Stimulated activated CD8-positive, alpha-beta memory T cell treated with anti-CD3 and anti-CD28 coated beads, Interleukin-7, amount 100 ng/mL, for 24 hours (primary cell): ENCODE measurements around the gene RIMS3.

ENCODE experiments used
- DNase-seq: peaks from one replicate; pipeline ENCODE4 v3.0.0-alpha.2; 2020; ENCODE audit warnings: low read depth

The RIMS3 gene

GRCh38 chr1:40691538-40692428 is 26.3 kb upstream of the RIMS3 start, which contains the start of gene NFYC:
Gene NFYC (plus strand): TSS chr1:40691704. CDS start chr1:40738844, 47,140 bp downstream.
- peak; percentile 90 for DNase-seq

- no peak for DNase-seq
These were observed 25.5 kb upstream of the RIMS3 start for GRCh38 chr1:40690771-40691537.

DNA sequence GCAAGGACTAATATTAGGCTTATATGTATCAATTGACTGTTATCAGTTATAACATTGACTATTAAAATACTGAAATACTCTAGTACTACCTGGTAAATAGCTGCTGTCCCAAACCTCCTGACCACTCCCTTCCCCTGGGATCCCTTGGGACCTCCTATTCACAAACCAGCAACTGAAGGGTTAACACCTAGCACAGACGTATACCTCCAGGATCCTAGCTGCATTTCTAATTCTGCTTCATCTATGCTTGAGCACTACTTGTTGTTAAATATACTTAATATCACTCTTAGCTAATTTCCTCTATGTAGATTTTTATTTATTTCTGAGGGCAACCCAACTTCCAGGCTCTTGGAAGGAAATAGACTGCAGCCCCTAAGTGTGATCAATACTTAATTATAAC is 24.3 kb upstream of the RIMS3 start:
- DNase-seq, result no peak

DNA sequence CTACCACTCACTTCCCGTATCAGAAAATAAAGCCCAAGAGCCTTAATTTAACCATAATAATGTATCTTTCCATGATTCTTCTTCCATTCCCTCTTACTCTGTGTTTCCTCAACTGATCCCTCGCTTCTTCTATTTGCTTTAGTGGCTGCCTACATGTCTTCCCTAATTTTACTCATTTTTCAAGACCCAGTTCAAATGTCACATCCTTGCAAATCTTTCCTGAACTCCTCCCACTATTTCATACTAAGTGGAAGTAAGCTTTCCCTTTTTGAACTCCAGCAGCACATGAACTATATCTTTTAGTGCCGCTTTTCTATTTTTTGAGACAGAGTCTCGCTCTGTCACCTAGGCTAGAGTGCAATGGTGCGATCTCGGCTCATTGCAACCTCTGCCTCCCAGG is 22.2 kb upstream of the RIMS3 start:
- no peak for DNase-seq

DNA sequence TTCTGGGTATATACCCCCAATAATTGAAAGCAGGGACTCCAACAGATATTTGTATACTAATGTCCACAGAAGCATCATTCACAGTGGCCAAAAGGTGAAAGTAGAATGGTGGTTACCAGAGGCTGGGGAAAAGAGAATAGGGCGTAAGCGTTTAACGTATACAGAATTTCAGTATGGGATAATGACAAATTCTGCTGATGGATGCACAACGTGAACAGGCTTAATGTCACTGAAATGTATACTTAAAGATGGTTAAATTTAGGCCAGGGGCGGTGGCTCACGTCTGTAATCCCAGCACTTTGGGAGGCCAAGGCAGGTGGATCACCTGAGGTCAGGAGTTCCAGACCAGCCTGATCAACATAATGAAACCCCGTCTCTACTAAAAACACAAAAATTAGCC is 21.6 kb upstream of the RIMS3 start:
- DNase-seq, result no peak

GRCh38 chr1:40684669-40685068 is 19.2 kb upstream of the RIMS3 start:
- DNase-seq, result no peak

- no peak for DNase-seq
These were observed 13.9 kb upstream of the RIMS3 start for GRCh38 chr1:40679165-40679953.

GRCh38 chr1:40676501-40676900 is 11.0 kb upstream of the RIMS3 start:
- no peak for DNase-seq

GRCh38 chr1:40673452-40673851 is 8.0 kb upstream of the RIMS3 start:
- DNase-seq, result no peak

DNA sequence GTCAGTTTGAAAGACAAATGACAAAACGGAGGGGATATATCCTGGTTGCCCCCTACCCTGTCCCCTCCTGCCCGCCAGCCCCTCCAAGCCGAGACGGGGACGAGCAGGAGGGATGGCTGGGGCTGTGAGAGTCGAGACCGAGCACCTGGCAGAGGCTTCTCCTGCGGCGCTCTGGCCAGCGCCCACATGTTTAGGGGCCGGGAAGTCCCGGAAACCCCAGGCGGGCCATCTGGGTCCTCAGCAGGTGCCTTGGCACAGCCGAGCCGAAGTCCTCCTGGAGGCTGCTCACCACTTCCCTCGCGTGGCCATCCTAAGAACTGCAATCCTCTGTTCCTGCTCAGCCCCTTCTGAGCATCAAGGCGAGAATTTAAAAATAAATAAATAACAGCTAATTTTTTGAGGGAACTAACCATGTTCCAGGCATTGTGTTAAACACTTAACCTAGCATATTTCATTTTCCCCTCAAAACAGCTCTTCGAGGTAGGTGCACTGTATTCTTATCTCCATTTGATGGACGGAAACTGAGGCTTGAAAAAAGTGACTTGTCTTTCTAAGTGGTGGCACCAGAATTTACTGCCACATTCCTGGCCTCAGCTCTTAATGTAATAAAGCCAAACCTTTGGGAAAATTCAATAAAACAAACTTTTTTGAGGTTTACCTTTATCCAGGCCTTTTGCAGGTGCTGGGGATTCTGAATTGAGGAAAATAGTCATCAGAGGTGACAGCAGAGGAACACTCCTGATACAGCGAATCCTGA is 3.5 kb upstream of the RIMS3 start:
- DNase-seq, result peak; percentile 74

DNA sequence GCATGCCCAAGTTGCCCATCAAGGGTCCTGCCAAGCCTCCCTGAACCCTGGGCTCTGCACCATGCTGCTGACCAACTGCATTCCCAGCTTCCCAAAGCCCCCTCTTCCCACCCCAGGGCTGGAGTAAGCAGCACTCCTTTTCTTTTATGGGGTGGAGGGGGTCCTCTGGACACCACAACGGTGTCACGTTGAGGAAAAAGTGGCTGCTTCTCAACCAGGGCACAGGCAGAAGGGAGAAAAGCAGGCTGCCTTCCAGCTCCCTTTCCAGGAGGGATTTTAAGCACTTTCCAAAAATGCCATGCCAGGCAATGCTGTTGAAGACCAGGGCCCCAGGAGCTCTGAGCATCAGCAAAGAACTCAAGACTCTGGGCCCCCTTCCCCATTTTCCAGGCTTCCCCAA is 691 bp downstream of the RIMS3 start:
- DNase-seq, result no peak

GRCh38 chr1:40664167-40664537 is 1.3 kb downstream of the RIMS3 start:
- no peak for DNase-seq

- no peak for DNase-seq
These were observed 1.9 kb downstream of the RIMS3 start for GRCh38 chr1:40663324-40664166.

DNA sequence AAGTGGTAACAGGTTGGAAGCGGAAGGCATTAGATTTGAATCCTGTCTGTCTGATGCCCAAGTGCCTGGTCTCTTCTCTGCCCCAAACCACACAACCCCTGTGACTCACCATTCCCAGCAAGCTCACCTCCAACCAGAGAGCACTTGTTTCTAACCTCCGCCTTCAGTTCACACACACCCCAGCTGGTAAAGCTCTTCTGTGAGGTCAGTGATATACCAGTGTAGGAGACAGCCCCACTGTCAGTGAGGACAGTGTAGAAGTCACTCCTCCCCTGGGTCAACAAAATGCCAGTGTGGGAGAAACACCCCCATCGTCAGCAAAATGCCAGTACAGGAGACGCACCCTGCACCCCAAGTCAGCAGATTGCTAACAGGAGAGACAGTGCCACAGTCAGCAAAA is 2.6 kb downstream of the RIMS3 start:
- no peak for DNase-seq

GRCh38 chr1:40662151-40662550 is 3.3 kb downstream of the RIMS3 start:
- no peak for DNase-seq

DNA sequence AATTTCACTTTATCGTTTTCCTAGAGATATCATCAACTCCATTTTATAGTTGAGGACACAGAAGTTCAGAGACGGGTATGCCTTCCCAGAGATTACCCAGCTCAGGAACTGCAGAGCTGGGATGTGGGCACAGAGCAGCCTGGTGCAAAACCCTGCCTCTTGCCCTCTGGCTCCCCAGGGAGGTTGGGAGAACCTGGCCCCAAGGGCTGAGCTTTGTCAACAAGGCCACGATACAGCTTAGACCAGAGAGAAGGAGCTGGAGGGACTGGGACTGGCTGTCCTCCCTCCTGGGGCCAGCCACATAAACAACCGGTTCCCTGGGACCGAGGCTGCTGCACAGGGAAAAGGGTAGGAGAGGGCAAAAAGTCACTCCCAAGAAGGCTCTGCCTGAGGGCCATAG is 3.8 kb downstream of the RIMS3 start:
- no peak for DNase-seq

- no peak for DNase-seq
These were observed 5.9 kb downstream of the RIMS3 start for GRCh38 chr1:40659649-40659947.

GRCh38 chr1:40658751-40659648 is 6.5 kb downstream of the RIMS3 start:
- no peak for DNase-seq

GRCh38 chr1:40657046-40657445 is 8.4 kb downstream of the RIMS3 start:
- DNase-seq, result no peak
